Suppressor macrophage treated with lipopolysaccharide for 1 hour (primary cell): ENCODE measurements around the gene MSI1.

ENCODE experiments used
- DNase-seq, 3 donors: peaks; one replicate each; pipeline ENCODE4 v3.0.0-alpha.2; 2020 to 2022

Gene MSI1

DNA sequence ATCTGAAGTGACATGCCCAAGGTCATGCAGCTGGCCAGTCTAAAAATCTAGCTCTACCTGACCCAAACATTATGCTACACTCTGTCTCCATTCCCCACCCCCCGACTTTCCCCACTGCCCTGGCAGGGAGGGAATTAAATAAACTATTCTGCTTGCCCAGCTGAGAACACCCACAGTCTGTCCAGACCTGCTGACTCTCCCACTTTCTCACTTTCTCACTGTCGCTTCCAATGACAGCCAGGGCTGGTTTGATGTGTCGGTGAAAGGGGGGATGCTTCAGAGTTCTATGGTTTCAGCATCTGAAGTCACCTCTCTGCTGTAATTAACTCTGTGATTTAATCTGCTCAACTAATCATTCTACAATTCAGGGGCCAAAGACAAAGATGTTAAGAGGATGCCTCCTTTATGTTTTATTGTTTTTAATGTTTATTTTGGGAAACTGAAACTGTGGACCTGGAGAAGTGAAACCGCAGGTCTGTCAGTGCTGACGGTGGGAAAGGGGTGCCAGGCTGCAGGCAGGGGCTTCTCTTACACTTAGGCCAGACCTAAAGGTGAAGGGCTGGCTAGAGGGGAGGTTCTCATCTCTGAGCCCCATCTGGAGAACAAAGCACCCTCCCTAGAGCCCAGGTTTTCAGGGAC is 8.1 kb upstream of the MSI1 start:
- no peak for DNase-seq

DNA sequence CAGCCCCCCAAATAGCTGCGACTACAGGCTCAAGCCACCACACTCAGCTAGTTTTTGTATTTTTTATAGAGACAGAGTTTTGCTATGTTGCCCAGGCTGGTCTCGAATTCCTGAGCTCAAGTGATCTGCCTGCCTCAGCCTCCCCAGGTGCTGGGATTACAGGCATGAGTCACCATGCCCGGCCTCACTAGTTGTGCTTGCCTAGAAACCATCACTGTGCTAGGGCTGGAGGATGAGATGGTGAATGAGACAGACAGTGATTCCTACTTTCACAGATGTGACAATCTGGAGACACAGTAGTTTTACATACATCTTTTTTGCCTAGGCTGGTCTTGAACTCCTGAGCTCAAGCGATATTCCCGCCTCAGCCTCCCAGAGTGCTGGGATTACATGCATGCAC is 7.5 kb upstream of the MSI1 start:
- DNase-seq, result no peak

DNA sequence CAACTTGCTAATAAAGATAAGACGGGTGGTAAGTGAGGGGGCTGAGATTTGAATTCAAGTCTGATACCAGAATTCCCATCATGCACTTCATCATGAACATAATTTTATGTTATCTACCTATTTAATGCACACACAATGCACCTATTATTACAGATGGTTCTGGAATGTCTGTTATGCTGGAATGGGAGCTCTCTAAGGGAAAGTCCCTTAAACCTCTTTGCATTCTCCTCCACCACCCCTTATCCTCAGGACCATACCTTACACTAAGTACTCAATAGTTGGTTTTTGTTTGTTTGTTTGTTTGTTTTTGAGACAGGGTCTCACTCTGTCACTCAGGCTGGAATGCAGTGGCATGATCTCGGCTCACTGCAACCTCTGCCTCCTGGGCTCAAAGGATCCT is 7.0 kb upstream of the MSI1 start:
- no peak for DNase-seq

DNA sequence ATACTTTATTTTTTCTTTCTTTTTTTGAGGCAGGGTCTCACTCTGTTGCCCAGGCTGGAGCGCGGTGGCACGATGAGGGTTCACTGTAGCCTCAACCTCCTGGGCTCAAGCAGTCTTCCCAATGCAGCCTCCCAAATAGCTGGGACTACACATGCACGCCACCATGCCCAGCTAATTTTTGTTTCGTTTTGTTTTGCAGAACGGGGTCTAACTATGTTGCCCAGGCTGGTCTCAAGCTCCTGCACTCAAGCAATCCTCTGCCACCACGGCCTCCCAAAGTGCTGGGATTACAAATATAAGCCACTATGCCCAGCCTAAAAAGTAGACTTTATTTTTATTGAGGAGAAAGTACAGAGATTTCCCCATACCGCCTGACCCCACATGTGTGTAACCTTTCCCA is 4.7 kb upstream of the MSI1 start:
- DNase-seq, result no peak

GRCh38 chr12:120370343-120371243 is 1.6 kb upstream of the MSI1 start:
- DNase-seq, result no peak

GRCh38 chr12:120369603-120370342 is 809 bp upstream of the MSI1 start:
- no peak for DNase-seq

- DNase-seq, result peak; percentile 28 to 57 (median 41)
Observed at GRCh38 chr12:120367924-120368788, 808 bp downstream of the MSI1 start.

DNA sequence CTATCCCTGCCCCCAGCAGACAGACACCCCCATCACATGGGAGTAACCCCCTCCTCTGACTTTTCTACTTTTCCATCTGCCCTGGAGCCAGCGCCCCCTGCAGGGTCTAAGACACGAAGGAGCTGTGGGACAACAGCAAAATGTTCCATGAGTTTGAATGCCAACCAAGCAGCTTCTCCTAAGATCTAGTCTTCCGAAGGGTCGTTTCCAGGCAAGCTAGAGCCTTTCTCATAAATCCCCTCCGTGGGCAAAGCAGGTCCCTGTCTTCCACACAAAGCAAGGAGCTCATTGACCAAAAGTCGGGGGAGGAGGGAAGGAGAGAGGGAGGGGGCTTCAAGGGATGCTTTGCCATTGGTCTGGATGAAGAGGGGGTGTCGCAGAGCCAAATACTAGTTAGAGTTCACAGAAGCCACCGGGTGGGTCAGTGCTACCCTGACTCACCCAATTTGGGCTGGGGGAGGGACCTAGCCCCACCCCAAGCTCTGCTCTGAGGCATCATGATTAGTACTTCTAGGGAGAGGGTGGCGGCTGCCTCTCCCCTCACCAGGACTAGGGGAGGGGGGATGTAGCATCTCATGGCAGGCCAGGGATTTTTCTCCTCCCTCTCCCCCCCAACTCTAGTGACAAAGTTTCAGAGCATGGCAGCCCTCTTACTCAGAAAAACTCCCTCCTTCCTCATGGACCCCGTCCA is 1.6 kb downstream of the MSI1 start:
- DNase-seq, result peak in 2 of 3 donors; percentile 13 to 30

- DNase-seq, result no peak
Observed at GRCh38 chr12:120366845-120367232, 2.1 kb downstream of the MSI1 start.

- no peak for DNase-seq
Observed at GRCh38 chr12:120366341-120366705, 2.6 kb downstream of the MSI1 start.

- no peak for DNase-seq
Observed at GRCh38 chr12:120365675-120366340, 3.2 kb downstream of the MSI1 start.

- no peak for DNase-seq
Observed at GRCh38 chr12:120364487-120364886, 4.5 kb downstream of the MSI1 start.

DNA sequence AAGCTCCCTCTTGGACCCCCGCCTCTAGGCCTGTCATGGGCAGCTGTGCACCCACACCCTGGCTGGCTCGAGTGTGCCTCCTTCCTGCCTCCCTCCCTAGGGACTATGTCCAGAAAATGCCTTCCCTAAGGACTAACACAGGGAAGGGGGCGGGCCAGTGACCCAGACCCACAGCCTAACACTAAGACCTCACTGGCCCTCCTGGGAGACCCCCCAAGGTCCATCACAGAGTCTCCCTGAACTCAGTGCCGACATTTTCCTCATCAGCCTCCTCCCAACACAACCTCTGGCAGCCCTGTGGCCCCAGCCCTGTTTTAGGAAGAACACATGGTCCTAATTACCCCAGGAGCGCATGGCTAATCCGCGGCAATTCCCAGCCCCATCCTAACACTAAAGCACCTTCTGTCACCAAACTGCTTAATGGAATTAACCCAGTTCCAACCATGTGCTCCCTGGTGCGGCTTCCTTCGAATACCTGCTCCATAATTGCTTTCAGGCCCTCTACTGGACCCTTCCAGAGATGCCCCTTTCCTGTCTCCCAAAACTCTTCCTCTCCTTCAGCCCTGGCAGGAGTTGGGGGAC is 5.6 kb downstream of the MSI1 start:
- no peak for DNase-seq

DNA sequence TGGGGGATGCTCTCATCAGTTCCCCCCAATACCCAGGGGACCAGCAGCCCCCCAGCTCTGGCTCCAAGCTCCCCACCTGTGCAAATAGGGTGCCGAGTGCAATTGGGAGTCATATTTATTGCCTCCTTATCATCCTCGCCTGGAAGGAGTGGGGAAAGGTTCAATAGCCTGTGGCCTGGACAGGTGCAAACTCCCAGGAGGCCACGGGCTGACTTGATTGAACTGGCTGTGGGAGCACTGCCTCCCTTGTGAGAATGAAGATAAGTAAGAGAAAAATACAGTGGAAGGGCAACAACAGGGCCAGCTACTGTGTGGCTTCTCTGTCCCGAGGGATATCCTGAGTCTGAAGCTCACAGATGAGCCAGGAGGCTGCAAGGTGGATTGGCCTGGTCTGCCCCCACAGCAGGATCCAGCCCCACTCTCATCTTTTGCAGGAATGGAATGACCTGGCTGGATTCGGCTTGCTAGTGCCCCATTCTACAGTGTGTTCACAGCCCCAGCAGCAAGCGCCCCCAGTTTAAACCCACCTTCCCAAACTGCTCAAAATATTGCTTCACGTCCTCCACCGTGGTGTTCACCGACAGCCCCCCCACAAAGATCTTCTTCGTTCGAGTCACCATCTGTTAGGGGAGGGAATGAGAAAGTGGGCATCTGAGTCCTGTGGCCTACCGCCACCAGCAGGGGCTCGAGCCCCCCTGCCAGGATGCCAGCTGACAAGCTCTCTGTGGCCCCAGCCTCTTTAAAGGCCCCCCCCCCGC is 6.3 kb downstream of the MSI1 start:
- DNase-seq, result no peak

DNA sequence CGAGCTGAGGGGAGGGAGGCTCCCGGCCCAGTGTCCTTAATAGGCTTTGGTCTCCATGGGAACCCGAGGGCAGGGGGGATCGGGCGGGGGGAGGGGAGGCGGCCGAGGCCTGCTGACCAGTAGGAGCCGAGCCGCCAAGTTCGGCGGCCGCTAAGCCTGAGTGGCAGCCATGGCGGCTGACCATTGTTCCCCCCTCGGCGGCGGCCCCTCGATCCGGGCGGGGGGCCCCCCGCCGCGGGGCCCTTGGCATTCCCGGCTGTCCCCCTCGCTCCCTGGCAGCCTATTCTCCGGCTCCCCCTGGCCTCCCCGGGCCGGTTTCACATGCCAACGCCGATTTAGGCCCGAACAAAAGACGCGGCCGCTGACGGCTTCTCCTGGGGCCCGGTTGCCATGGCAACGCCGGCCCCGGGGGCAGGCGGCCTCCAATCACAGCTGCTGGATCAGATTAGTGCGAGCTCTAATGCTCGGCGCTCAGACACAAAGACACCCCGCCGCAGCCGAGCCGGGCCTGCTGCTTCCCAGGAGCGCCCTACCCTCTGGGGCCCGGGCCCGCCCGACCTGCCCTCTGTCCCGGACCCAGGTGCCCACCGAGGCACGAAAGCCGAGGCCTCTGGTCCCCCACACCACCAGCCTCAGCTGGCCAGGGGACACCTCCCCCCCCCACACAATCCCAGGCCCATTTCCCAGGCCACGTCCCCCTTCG is 7.3 kb downstream of the MSI1 start:
- peak in 2 of 3 donors; percentile 7 to 44 for DNase-seq

GRCh38 chr12:120359128-120359527 is 9.8 kb downstream of the MSI1 start:
- DNase-seq, result no peak

- no peak for DNase-seq
Observed at GRCh38 chr12:120358412-120359100, 10.4 kb downstream of the MSI1 start.

- DNase-seq, result no peak
Observed at GRCh38 chr12:120357104-120357503, 11.9 kb downstream of the MSI1 start.

DNA sequence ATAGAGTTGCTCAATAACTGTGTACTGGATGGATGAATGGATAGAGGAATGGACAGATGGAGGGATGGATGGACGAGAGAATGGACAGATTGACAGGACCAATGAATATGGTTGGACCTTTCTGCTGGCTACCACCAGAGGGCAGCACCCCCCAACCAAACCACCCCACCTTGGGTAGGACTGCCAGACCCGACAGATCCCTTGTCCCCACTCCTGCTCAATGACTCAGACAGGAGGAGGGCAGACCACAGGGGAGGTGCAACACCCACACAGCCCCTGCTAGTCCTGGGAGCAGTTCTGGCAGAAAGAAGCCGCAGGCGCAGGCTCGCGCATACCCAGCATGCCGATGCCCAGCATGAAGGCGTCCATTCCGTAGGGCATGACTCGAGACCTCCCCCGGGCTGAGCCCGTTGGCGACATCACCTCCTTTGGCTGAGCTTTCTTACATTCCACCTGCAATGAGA is 12.4 kb downstream of the MSI1 start:
- peak; percentile 72 to 86 (median 79) for DNase-seq
